ENCODE measurements around the gene SHISA6.

SHISA6 gene

GRCh38 chr17:11583306-11583992 lies 342.4 kb downstream of the SHISA6 start:
- no peak for DNase-seq (ENCODE audit: low read depth in 2 of 2)

GRCh38 chr17:11589716-11590115 lies 348.7 kb downstream of the SHISA6 start:
- no peak for DNase-seq (ENCODE audit: low read depth in 2 of 2)

GRCh38 chr17:11598274-11599221 lies 357.5 kb downstream of the SHISA6 start, which contains the start of gene DNAH9:
TSS of gene DNAH9 (plus strand) at chr17:11598470. CDS start at chr17:11598499, 29 bp downstream.
- peak; percentile 23 to 26 for DNase-seq (ENCODE audit: low read depth in 2 of 2)

GRCh38 chr17:11601661-11602060 lies 360.6 kb downstream of the SHISA6 start:
- no peak for DNase-seq (ENCODE audit: low read depth in 2 of 2)

GRCh38 chr17:11608396-11608795 lies 367.4 kb downstream of the SHISA6 start:
- no peak for DNase-seq (ENCODE audit: low read depth in 2 of 2)

- no peak for DNase-seq (ENCODE audit: low read depth in 2 of 2)
These were observed 370.1 kb downstream of the SHISA6 start for GRCh38 chr17:11610999-11611566.

GRCh38 chr17:11612956-11613355 lies 371.9 kb downstream of the SHISA6 start:
- no peak for DNase-seq (ENCODE audit: low read depth in 2 of 2)

All from fibroblast of skin of left quadriceps (primary cell).